Left lobe of liver (tissue), 2 donors: Measurements from ENCODE around the gene ICAM1. TPM values are rescaled to one million over a fixed set of nuclear protein-coding genes. Genes with fewer than 3 reads are reported as not detected.

ENCODE experiments used
- ATAC-seq: fragments of 200-7000 bp; cut with Tn5 transposase; one replicate; pipeline ENCODE4 v1.9.1; 2020; ENCODE audit warnings: mild to moderate bottlenecking, moderate library complexity
- DNase-seq: peaks from one replicate; pipeline ENCODE4 v3.0.0-alpha.2; 2020; ENCODE audit warnings: low spot score
- total RNA-seq: library from RNA; stranded (reverse); gene quantifications from one replicate; pipeline ENCODE4 v1.2.1, GENCODE V29; 2021
- donor health status: DM: no; HTN: no; CAD: no; lungs with moderate emphysema.
- donor health status: DM: no; HTN: yes; CAD: no.

ICAM1 gene
- total RNA-seq, 1 donor from 2014 or later: 5.9 TPM

- DNase-seq: no peak
- peak; percentile 12 for ATAC-seq
Observed at GRCh38 chr19:10291554-10292205, 20.8 kb downstream of the ICAM1 start.

GRCh38 chr19:10292206-10292788 is 21.4 kb downstream of the ICAM1 start:
- DNase-seq (peak; percentile 72), ATAC-seq (peak; percentile 71)

- DNase-seq: no peak
- no peak for ATAC-seq
Observed at GRCh38 chr19:10292789-10293636, 22.1 kb downstream of the ICAM1 start.

- DNase-seq (no peak), ATAC-seq (no peak)
Observed at GRCh38 chr19:10293637-10294367, 22.9 kb downstream of the ICAM1 start.

- no peak for ATAC-seq
- no peak for DNase-seq
Observed at GRCh38 chr19:10294368-10294697, 23.4 kb downstream of the ICAM1 start.

- peak; percentile 9 for ATAC-seq
- no peak for DNase-seq
Observed at GRCh38 chr19:10295305-10295846, 24.5 kb downstream of the ICAM1 start.

GRCh38 chr19:10295847-10296591 is 25.1 kb downstream of the ICAM1 start:
- DNase-seq (no peak), ATAC-seq (no peak)

GRCh38 chr19:10299545-10300458 is 28.9 kb downstream of the ICAM1 start:
- ATAC-seq (peak; percentile 63), DNase-seq (no peak)

- ATAC-seq: peak; percentile 44
- DNase-seq: no peak
Observed at GRCh38 chr19:10305139-10305806, 34.4 kb downstream of the ICAM1 start.

- no peak for DNase-seq
- no peak for ATAC-seq
Observed at GRCh38 chr19:10306327-10306726, 35.4 kb downstream of the ICAM1 start.

- DNase-seq (peak; percentile 42), ATAC-seq (no peak)
Observed at GRCh38 chr19:10309423-10309822, 38.5 kb downstream of the ICAM1 start, which contains the start of gene ZGLP1. Gene ZGLP1, minus strand, starts transcription at chr19:10309815.

- ATAC-seq: peak; percentile 90
Observed at GRCh38 chr19:10315335-10316214, 44.7 kb downstream of the ICAM1 start, which contains the start of gene FDX2. Gene FDX2, minus strand, starts transcription at chr19:10316015. Its CDS starts 19 bp downstream, at chr19:10315996.

GRCh38 chr19:10316229-10317044 is 45.5 kb downstream of the ICAM1 start:
- peak; percentile 21 for ATAC-seq

More at GRCh38 chr19:10315335-10316214, 44.7 kb downstream of the ICAM1 start, which contains the start of gene FDX2:
- peak; percentile 92 for DNase-seq

GRCh38 chr19:10317045-10317856 is 46.3 kb downstream of the ICAM1 start:
- DNase-seq: no peak

More at GRCh38 chr19:10316229-10317044, 45.5 kb downstream of the ICAM1 start:
- no peak for DNase-seq

GRCh38 chr19:10317857-10318462 is 47.0 kb downstream of the ICAM1 start:
- DNase-seq: no peak

More at GRCh38 chr19:10317045-10317856, 46.3 kb downstream of the ICAM1 start:
- no peak for ATAC-seq

More at GRCh38 chr19:10317857-10318462, 47.0 kb downstream of the ICAM1 start:
- ATAC-seq: no peak
